Body of pancreas (tissue), 4 donors: Measurements from ENCODE around the gene KCND3.

Experiments
- POLR2A ChIP-seq, 3 donors: fragments of 450-650 bp; IDR thresholded peaks; one replicate each; pipeline ENCODE4 v1.6.1; 2016; ENCODE audit warnings: antibody characterized with exemption in 3 of 3, mild to moderate bottlenecking in 2 of 3
- TF ChIP-seq, protein P1 (sequence below), 7 experiments: fragments of 450-650 bp in 4 of 7; fragments of 200-600 bp in 3 of 7; sonication (generic) in 3 of 7; IDR thresholded peaks; one replicate each; pipeline ENCODE4 v1.5.1; 2016 to 2019; ENCODE audit warnings: antibody characterized with exemption in 7 of 7

DNA sequence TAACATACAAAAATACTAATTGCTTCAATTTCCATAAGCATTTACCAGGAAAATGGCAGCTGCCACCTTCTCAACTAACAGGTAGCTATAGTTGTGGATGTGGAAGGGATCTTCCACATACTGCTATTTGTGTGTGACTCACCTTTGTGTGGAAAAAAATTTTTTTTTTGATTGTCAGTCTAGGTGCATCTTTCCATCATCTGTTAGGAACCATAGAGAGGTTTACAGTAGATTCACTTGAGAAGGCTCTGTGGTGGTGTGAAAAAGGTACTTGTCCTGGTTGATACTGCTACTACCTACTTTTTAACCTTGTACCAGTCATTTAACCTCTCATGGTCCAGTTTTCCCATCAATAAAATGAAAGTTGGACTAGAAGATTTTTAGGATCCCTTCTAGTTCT is 220.8 kb downstream of the KCND3 start:
- no peak for TF ChIP-seq POLR2A (IDR thresholded peaks at IDR 0.05)
- TF ChIP-seq, protein P1, sequence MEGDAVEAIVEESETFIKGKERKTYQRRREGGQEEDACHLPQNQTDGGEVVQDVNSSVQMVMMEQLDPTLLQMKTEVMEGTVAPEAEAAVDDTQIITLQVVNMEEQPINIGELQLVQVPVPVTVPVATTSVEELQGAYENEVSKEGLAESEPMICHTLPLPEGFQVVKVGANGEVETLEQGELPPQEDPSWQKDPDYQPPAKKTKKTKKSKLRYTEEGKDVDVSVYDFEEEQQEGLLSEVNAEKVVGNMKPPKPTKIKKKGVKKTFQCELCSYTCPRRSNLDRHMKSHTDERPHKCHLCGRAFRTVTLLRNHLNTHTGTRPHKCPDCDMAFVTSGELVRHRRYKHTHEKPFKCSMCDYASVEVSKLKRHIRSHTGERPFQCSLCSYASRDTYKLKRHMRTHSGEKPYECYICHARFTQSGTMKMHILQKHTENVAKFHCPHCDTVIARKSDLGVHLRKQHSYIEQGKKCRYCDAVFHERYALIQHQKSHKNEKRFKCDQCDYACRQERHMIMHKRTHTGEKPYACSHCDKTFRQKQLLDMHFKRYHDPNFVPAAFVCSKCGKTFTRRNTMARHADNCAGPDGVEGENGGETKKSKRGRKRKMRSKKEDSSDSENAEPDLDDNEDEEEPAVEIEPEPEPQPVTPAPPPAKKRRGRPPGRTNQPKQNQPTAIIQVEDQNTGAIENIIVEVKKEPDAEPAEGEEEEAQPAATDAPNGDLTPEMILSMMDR (IDR thresholded peaks at IDR 0.05): no peak
